ENCODE data around the gene PDZD2.

DNA sequence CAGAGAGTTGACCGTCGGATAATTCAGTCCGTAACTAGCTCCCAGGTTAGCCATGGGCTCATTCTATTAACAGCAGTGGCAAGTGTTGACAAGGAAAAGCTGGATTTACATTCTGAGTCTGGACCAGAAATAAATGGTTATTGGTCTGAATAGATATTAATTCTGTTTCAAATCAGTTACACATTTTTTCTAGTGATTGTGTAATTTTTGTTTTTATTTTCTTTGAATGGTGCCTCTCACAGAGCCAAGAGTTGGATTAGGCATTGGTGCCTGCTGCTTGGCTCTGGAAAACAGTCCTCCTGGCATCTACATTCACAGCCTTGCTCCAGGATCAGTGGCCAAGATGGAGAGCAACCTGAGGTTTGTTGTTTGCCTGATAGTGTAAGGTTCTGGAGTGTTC lies 420.1 kb downstream of the PDZD2 start:
- TF ChIP-seq, protein P1, sequence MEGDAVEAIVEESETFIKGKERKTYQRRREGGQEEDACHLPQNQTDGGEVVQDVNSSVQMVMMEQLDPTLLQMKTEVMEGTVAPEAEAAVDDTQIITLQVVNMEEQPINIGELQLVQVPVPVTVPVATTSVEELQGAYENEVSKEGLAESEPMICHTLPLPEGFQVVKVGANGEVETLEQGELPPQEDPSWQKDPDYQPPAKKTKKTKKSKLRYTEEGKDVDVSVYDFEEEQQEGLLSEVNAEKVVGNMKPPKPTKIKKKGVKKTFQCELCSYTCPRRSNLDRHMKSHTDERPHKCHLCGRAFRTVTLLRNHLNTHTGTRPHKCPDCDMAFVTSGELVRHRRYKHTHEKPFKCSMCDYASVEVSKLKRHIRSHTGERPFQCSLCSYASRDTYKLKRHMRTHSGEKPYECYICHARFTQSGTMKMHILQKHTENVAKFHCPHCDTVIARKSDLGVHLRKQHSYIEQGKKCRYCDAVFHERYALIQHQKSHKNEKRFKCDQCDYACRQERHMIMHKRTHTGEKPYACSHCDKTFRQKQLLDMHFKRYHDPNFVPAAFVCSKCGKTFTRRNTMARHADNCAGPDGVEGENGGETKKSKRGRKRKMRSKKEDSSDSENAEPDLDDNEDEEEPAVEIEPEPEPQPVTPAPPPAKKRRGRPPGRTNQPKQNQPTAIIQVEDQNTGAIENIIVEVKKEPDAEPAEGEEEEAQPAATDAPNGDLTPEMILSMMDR (IDR thresholded peaks at IDR 0.05): no peak
- no peak for TF ChIP-seq POLR2A (IDR thresholded peaks at IDR 0.05)
